HepG2 (cell line): ENCODE results near the gene DTX4. TPM values are rescaled to one million over a fixed set of nuclear protein-coding genes. Genes with fewer than 3 reads are reported as not detected.

Source experiments
- CHD4 ChIP-seq: fragments of 200-600 bp; sonication (generic); IDR thresholded peaks from 2 replicates; pipeline ENCODE4 v1.7.0; 2017; ENCODE audit warnings: mild to moderate bottlenecking, low read length, borderline replicate concordance
- HDAC2 ChIP-seq: sonication (generic); formaldehyde crosslinking; IDR thresholded peaks from 2 replicates; pipeline ENCODE4 v1.4.0; 2020; ENCODE audit warnings: missing genetic modification reagents
- HMGA1 ChIP-seq: sonication (generic); formaldehyde crosslinking; conservative IDR thresholded peaks from 2 replicates; pipeline ENCODE4 v1.4.0; 2020; ENCODE audit warnings: missing genetic modification reagents
- HOXA5 ChIP-seq: sonication (generic); formaldehyde crosslinking; IDR thresholded peaks from 2 replicates; pipeline ENCODE4 v1.4.0; 2020; ENCODE audit warnings: missing genetic modification reagents
- PAX8 ChIP-seq: sonication (generic); formaldehyde crosslinking; IDR thresholded peaks from 2 replicates; pipeline ENCODE4 v1.8.0; 2022; ENCODE audit warnings: mild to moderate bottlenecking, missing genetic modification reagents, borderline replicate concordance
- PCBP1 ChIP-seq: fragments of 200-400 bp; formaldehyde crosslinking; IDR thresholded peaks from 2 replicates; pipeline ENCODE4 v1.6.1; 2017; ENCODE audit warnings: mild to moderate bottlenecking, low read depth, low read length, borderline replicate concordance
- RXRA ChIP-seq: sonication (generic); formaldehyde crosslinking; IDR thresholded peaks from 2 replicates; pipeline ENCODE4 v1.5.1; 2020; ENCODE audit warnings: missing genetic modification reagents
- SMYD3 ChIP-seq: sonication (generic); formaldehyde crosslinking; IDR thresholded peaks from 2 replicates; pipeline ENCODE4 v1.8.1; 2023; ENCODE audit warnings: mild to moderate bottlenecking, missing genetic modification reagents
- SNAPC4 ChIP-seq: sonication (generic); formaldehyde crosslinking; IDR thresholded peaks from 2 replicates; pipeline ENCODE4 v1.4.0; 2020; ENCODE audit warnings: mild to moderate bottlenecking, missing genetic modification reagents
- TCF7 ChIP-seq: sonication (generic); IDR thresholded peaks from 2 replicates; pipeline ENCODE4 v1.6.1; 2016; ENCODE audit warnings: antibody characterized with exemption, low read depth
- TEAD2 ChIP-seq: sonication (generic); formaldehyde crosslinking; IDR thresholded peaks from 2 replicates; pipeline ENCODE4 v1.9.0; 2021; ENCODE audit warnings: missing genetic modification reagents
- TEAD3 ChIP-seq: optimal IDR thresholded peaks from 2 replicates; pipeline ENCODE3; 2016; ENCODE audit warnings: borderline replicate concordance
- YY1 ChIP-seq: IDR thresholded peaks from 2 replicates; pipeline ENCODE4 v1.6.1; 2011; ENCODE audit warnings: low read length, low read depth, moderate library complexity, mild to moderate bottlenecking; ENCODE audit not compliant: insufficient read depth, insufficient replicate concordance
- ZBTB7A ChIP-seq: sonication (generic); formaldehyde crosslinking; IDR thresholded peaks from 2 replicates; pipeline ENCODE4 v1.8.0; 2022; ENCODE audit warnings: mild to moderate bottlenecking, missing genetic modification reagents
- ZFAT ChIP-seq: sonication (generic); formaldehyde crosslinking; conservative IDR thresholded peaks from 2 replicates; pipeline ENCODE4 v1.8.1; 2023; ENCODE audit warnings: missing genetic modification reagents, inconsistent platforms
- ZNF329 ChIP-seq: sonication (generic); formaldehyde crosslinking; IDR thresholded peaks from 2 replicates; pipeline ENCODE4 v1.9.0; 2021; ENCODE audit warnings: low read depth, mild to moderate bottlenecking, missing genetic modification reagents
- ZNF34 ChIP-seq: sonication (generic); formaldehyde crosslinking; IDR thresholded peaks from 2 replicates; pipeline ENCODE4 v1.4.0; 2020; ENCODE audit warnings: mild to moderate bottlenecking, missing genetic modification reagents, borderline replicate concordance
- ZNF674 ChIP-seq: sonication (generic); formaldehyde crosslinking; IDR thresholded peaks from 2 replicates; pipeline ENCODE4 v1.5.0; 2020; ENCODE audit warnings: low read depth, mild to moderate bottlenecking, missing genetic modification reagents
- ZNF883 ChIP-seq: sonication (generic); formaldehyde crosslinking; IDR thresholded peaks from 2 replicates; pipeline ENCODE4 v1.5.1; 2020; ENCODE audit warnings: mild to moderate bottlenecking, missing genetic modification reagents; ENCODE audit errors: not compliant biosample characterization
- polyA plus RNA-seq, 8 experiments: library from polyadenylated mRNA; depleted of rRNA in 3 of 8; stranded (reverse) in 7 of 8; unstranded in 1 of 8; fragments of >200 nt; fragmentation: Illumina TruSeq in 4 of 8; extraction: Trizol in 4 of 8; gene quantifications; 2 replicates each; pipeline versions ENCODE4 v1.2.1 to v1.2.3, GENCODE V29; 2011 to 2016; ENCODE audit warnings: low read depth in 4 of 8, missing spikeins in 1 of 8, mixed read lengths in 1 of 8; ENCODE audit not compliant: insufficient read depth in 1 of 8
- total RNA-seq, 5 experiments: library from RNA; depleted of rRNA; stranded (reverse); fragments of >200 nt; fragmentation: Illumina TruSeq; extraction: Trizol; gene quantifications; 2 replicates each; pipeline ENCODE4 v1.2.3, GENCODE V29; 2016; ENCODE audit warnings: low read depth in 1 of 5
- TF ChIP-seq, protein P1 (sequence below): sonication (generic); formaldehyde crosslinking; IDR thresholded peaks from 2 replicates; pipeline ENCODE4 v1.4.0; 2020; ENCODE audit warnings: mild to moderate bottlenecking, missing genetic modification reagents
- TF ChIP-seq, protein P2 (sequence below): IDR thresholded peaks from 2 replicates; pipeline ENCODE4 v1.6.1; 2016; ENCODE audit warnings: control low read depth

The DTX4 gene
- total and polyA plus RNA-seq, 2 of the 13 experiments (the other 11 are each of a cell fraction or from before 2014, with no cell fraction given), result 0.67 to 5.6 TPM

GRCh38 chr11:59142530-59143507 is 29.1 kb upstream of the DTX4 start, which contains the start of gene FAM111A (continued):
- TF ChIP-seq ZNF329 (CRISPR knock-in tag) (no peak), CHD4 (no peak), HMGA1 (no peak), TEAD2 (0 out of 2 replicates have a peak, but pooled peaks have one; percentile 30), SNAPC4 (CRISPR knock-in tag) (0 out of 2 replicates have a peak, but pooled peaks have one; percentile 70), YY1 (peak; percentile 23), ZFAT (CRISPR knock-in tag) (no peak), TEAD3 (CRISPR knock-in tag) (peak; percentile 90), HOXA5 (CRISPR knock-in tag) (peak; percentile 60; the same call in 1 of the 2 replicates), HDAC2 (CRISPR knock-in tag) (peak; percentile 58), ZNF883 (CRISPR knock-in tag) (peak; percentile 55), SMYD3 (CRISPR knock-in tag) (0 out of 2 replicates have a peak, but pooled peaks have one; percentile 68), ZBTB7A (CRISPR knock-in tag) (no peak), PCBP1 (no peak), PAX8 (CRISPR knock-in tag) (no peak), RXRA (0 out of 2 replicates have a peak, but pooled peaks have one; percentile 37), ZNF34 (0 out of 2 replicates have a peak, but pooled peaks have one; percentile 67), ZNF674 (CRISPR knock-in tag) (no peak), TCF7 (no peak)
- TF ChIP-seq, protein P1, sequence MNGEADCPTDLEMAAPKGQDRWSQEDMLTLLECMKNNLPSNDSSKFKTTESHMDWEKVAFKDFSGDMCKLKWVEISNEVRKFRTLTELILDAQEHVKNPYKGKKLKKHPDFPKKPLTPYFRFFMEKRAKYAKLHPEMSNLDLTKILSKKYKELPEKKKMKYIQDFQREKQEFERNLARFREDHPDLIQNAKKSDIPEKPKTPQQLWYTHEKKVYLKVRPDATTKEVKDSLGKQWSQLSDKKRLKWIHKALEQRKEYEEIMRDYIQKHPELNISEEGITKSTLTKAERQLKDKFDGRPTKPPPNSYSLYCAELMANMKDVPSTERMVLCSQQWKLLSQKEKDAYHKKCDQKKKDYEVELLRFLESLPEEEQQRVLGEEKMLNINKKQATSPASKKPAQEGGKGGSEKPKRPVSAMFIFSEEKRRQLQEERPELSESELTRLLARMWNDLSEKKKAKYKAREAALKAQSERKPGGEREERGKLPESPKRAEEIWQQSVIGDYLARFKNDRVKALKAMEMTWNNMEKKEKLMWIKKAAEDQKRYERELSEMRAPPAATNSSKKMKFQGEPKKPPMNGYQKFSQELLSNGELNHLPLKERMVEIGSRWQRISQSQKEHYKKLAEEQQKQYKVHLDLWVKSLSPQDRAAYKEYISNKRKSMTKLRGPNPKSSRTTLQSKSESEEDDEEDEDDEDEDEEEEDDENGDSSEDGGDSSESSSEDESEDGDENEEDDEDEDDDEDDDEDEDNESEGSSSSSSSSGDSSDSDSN (CRISPR knock-in tag), result 0 out of 2 replicates have a peak, but pooled peaks have one; percentile 41
- TF ChIP-seq, protein P2, sequence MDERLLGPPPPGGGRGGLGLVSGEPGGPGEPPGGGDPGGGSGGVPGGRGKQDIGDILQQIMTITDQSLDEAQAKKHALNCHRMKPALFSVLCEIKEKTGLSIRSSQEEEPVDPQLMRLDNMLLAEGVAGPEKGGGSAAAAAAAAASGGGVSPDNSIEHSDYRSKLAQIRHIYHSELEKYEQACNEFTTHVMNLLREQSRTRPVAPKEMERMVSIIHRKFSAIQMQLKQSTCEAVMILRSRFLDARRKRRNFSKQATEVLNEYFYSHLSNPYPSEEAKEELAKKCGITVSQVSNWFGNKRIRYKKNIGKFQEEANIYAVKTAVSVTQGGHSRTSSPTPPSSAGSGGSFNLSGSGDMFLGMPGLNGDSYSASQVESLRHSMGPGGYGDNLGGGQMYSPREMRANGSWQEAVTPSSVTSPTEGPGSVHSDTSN (CRISPR knock-in tag), result no peak
